HepG2 (cell line): ENCODE data around the gene MAPK13. TPM values are rescaled to one million over a fixed set of nuclear protein-coding genes. Genes with fewer than 3 reads are reported as not detected.
A peak's percentile ranks its signal among the peaks of the same experiment; 100 is the strongest.

ENCODE experiments used
- BORCS8-MEF2B ChIP-seq: sonication (generic); formaldehyde crosslinking; IDR thresholded peaks from 2 replicates; pipeline ENCODE4 v1.8.0; 2022; ENCODE audit warnings: mild to moderate bottlenecking, missing genetic modification reagents
- EHMT2 ChIP-seq: fragments of 200-600 bp; sonication (generic); IDR thresholded peaks from 2 replicates; pipeline ENCODE4 v1.7.0; 2017; ENCODE audit warnings: antibody characterized with exemption, low read depth, low read length, borderline replicate concordance
- FOSL2 ChIP-seq: sonication (generic); formaldehyde crosslinking; IDR thresholded peaks from 2 replicates; pipeline ENCODE4 v1.4.0; 2020; ENCODE audit warnings: missing genetic modification reagents
- HCFC1 ChIP-seq: fragments of 150-350 bp; IDR thresholded peaks from 2 replicates; pipeline ENCODE4 v1.6.1; 2014; ENCODE audit warnings: low read depth, low read length
- HNF1A ChIP-seq, 2 experiments: sonication (generic) in 1 of 2; formaldehyde crosslinking in 1 of 2; IDR thresholded peaks; 2 replicates each; pipeline versions ENCODE4 v1.4.0 to v1.6.1; 2016 to 2020; ENCODE audit warnings: borderline replicate concordance in 1 of 2, low read depth in 1 of 2, mild to moderate bottlenecking in 1 of 2, missing genetic modification reagents in 1 of 2
- HNF1B ChIP-seq: sonication (generic); formaldehyde crosslinking; IDR thresholded peaks from 2 replicates; pipeline ENCODE4 v1.5.1; 2020; ENCODE audit warnings: mild to moderate bottlenecking, moderate library complexity, missing genetic modification reagents
- HNRNPUL1 ChIP-seq: fragments of 200-400 bp; formaldehyde crosslinking; IDR thresholded peaks from 2 replicates; pipeline ENCODE4 v1.6.1; 2017; ENCODE audit warnings: low read depth, mild to moderate bottlenecking, low read length, moderate library complexity
- LRRFIP1 ChIP-seq: sonication (generic); formaldehyde crosslinking; conservative IDR thresholded peaks from 2 replicates; pipeline ENCODE4 v1.4.0; 2020; ENCODE audit warnings: missing genetic modification reagents
- MEF2D ChIP-seq: sonication (generic); formaldehyde crosslinking; IDR thresholded peaks from 2 replicates; pipeline ENCODE4 v1.5.1; 2020; ENCODE audit warnings: mild to moderate bottlenecking, missing genetic modification reagents
- RNF2 ChIP-seq: fragments of 450-650 bp; conservative IDR thresholded peaks from 2 replicates; pipeline ENCODE4 v1.6.1; 2016; ENCODE audit warnings: low read depth
- U2AF1 ChIP-seq: fragments of 200-400 bp; formaldehyde crosslinking; optimal IDR thresholded peaks from 2 replicates; pipeline ENCODE3; 2017; ENCODE audit warnings: mild to moderate bottlenecking, low read depth, low read length
- ZBTB26 ChIP-seq: IDR thresholded peaks from 2 replicates; pipeline ENCODE4 v1.6.1; 2016; ENCODE audit warnings: missing compliant biosample characterization, missing genetic modification reagents, borderline replicate concordance
- ZFAT ChIP-seq: sonication (generic); formaldehyde crosslinking; conservative IDR thresholded peaks from 2 replicates; pipeline ENCODE4 v1.8.1; 2023; ENCODE audit warnings: missing genetic modification reagents, inconsistent platforms
- ZNF20 ChIP-seq: sonication (generic); formaldehyde crosslinking; IDR thresholded peaks from 2 replicates; pipeline ENCODE4 v1.4.0; 2020; ENCODE audit warnings: mild to moderate bottlenecking, moderate library complexity, missing genetic modification reagents
- ZNF326 ChIP-seq: sonication (generic); formaldehyde crosslinking; IDR thresholded peaks from 2 replicates; pipeline ENCODE4 v1.4.0; 2020; ENCODE audit warnings: missing genetic modification reagents, borderline replicate concordance
- ZNF7 ChIP-seq: IDR thresholded peaks from 2 replicates; pipeline ENCODE4 v1.6.1; 2016; ENCODE audit warnings: missing biosample characterization, missing genetic modification reagents
- ZNF749 ChIP-seq: sonication (generic); formaldehyde crosslinking; IDR thresholded peaks from 2 replicates; pipeline ENCODE4 v1.8.0; 2022; ENCODE audit warnings: mild to moderate bottlenecking, missing genetic modification reagents, moderate library complexity, borderline replicate concordance
- polyA plus RNA-seq, 8 experiments: library from polyadenylated mRNA; depleted of rRNA in 3 of 8; stranded (reverse) in 7 of 8; unstranded in 1 of 8; fragments of >200 nt; fragmentation: Illumina TruSeq in 4 of 8; extraction: Trizol in 4 of 8; gene quantifications; 2 replicates each; pipeline versions ENCODE4 v1.2.1 to v1.2.3, GENCODE V29; 2011 to 2016; ENCODE audit warnings: low read depth in 4 of 8, missing spikeins in 1 of 8, mixed read lengths in 1 of 8; ENCODE audit not compliant: insufficient read depth in 1 of 8
- total RNA-seq, 5 experiments: library from RNA; depleted of rRNA; stranded (reverse); fragments of >200 nt; fragmentation: Illumina TruSeq; extraction: Trizol; gene quantifications; 2 replicates each; pipeline ENCODE4 v1.2.3, GENCODE V29; 2016; ENCODE audit warnings: low read depth in 1 of 5

MAPK13 gene
- total and polyA plus RNA-seq, 2 of the 13 experiments (the other 11 are each of a cell fraction or from before 2014, with no cell fraction given), result 12.7 to 43.4 TPM

GRCh38 chr6:36094753-36095496 lies 35.4 kb upstream of the MAPK13 start (continued):
- TF ChIP-seq LRRFIP1 (CRISPR knock-in tag), result no peak
- TF ChIP-seq ZNF326, result no peak
- 0 out of 2 replicates have a peak, but pooled peaks have one; percentile 35 for TF ChIP-seq FOSL2 (CRISPR knock-in tag)
- no peak for TF ChIP-seq ZNF749
- TF ChIP-seq MEF2D (CRISPR knock-in tag), result no peak; the same call in 1 of the 2 replicates
- TF ChIP-seq ZBTB26 (CRISPR knock-in tag), result no peak
- no peak for TF ChIP-seq RNF2
- no peak for TF ChIP-seq U2AF1
- TF ChIP-seq BORCS8-MEF2B (CRISPR knock-in tag), result 0 out of 2 replicates have a peak, but pooled peaks have one; percentile 18
- no peak for TF ChIP-seq HNRNPUL1
- no peak for TF ChIP-seq HCFC1
- no peak for TF ChIP-seq ZFAT (CRISPR knock-in tag)
- no peak for TF ChIP-seq ZNF20 (CRISPR knock-in tag)
- no peak for TF ChIP-seq HNF1A (IDR thresholded peaks at IDR 0.05; ENCODE audit: low read depth)
- no peak for TF ChIP-seq HNF1A (CRISPR knock-in tag; IDR thresholded peaks at IDR 0.05; ENCODE audit: borderline replicate concordance)
- no peak for TF ChIP-seq EHMT2
- TF ChIP-seq HNF1B (CRISPR knock-in tag), result peak; percentile 74; the same call in 1 of the 2 replicates
- TF ChIP-seq ZNF7 (CRISPR knock-in tag), result no peak
